Measurements from ENCODE around the gene FYN. TPM values are rescaled to one million over a fixed set of nuclear protein-coding genes. Genes with fewer than 3 reads are reported as not detected.

Gene FYN
- 32.0 and 51.2 TPM in 2 replicates for total RNA-seq

GRCh38 chr6:111873178-111874024 lies at the start of gene FYN:
FYN (minus strand) TSS chr6:111873452; CDS start chr6:111720051, 153,401 bp downstream.

Other genes starting within 250 kb of the FYN start
- gene CCN6, start 180.7 kb upstream of the FYN start, total RNA-seq = 0.31 and 2.7 TPM in 2 replicates
- 15.8 and 19.9 TPM in 2 replicates for gene TUBE1, start 214.0 kb upstream of the FYN start, total RNA-seq
- gene FAM229B, start 214.1 kb upstream of the FYN start, total RNA-seq = 3.7 and 6.6 TPM in 2 replicates

Data from hair follicular keratinocyte (primary cell).